Measurements from ENCODE around the gene B9D1. TPM values are rescaled to one million over a fixed set of nuclear protein-coding genes. Genes with fewer than 3 reads are reported as not detected.
A peak's percentile ranks its signal among the peaks of the same experiment; 100 is the strongest.

Gene B9D1
- total and polyA plus RNA-seq, 9 of the 15 experiments (the other 6 are each of a cell fraction or from before 2014, with no cell fraction given) = 8.9 to 28.0 (median 17.9) TPM

DNA sequence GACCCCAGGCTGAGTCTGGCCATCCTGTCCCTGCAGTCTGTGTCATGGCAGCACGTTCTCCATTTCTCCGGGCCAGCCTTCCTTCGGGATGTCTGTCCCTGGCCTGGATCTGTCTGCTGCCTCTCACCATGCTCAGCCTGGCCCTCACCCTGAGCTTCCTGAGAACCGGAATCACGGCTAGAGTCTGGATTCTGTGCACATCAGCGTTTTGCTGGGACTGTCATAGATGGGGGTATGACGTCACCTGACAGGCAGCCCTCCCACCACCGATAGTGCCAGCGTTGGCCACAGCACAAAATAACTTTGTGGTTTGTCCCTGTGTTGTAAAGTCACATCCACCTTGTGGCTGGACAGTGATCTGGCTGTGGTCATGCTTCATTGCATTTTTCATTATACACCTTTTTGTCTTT lies 59.2 kb downstream of the B9D1 start:
- ChIA-PET CTCF (ENCODE audit: low intra/inter-chr PET ratio) (no interaction called here), POLR2A (no interaction called here)
- H3K9ac ChIP-seq (ENCODE audit: insufficient read depth in 1 of 2, low read depth in 2 of 2, low read length in 2 of 2) = peak overlapping the region in 1 of 2 experiments; percentile 27; a peak in 1 of 4 replicates
- no peaks in the 10 kb centered on the region for H3K27me3 ChIP-seq (ENCODE audit: control insufficient read depth in 2 of 2, insufficient read depth in 2 of 2, low read length in 2 of 2)
- BruUV-seq (replicated peaks) = no TSS peak
- intact Hi-C loops (cut with micrococcal nuclease) = no loop called here
- in situ Hi-C loops (cut with MboI) = no loop called here
- ATAC-seq (no peak), FAIRE-seq (no peak), DNase-seq (ENCODE audit: extremely low read depth in 1 of 4, low spot score in 3 of 4) (no peak)
- H3K27ac ChIP-seq (ENCODE audit: extremely low read depth, low read depth, low read length) = peak overlapping the region; percentile 85; the same call in 2 of the 3 replicates
- WGBS (ENCODE audit: insufficient coverage, low coverage, missing lambda C conversion rate) = 71% methylated on average over 9 of the region's 9 CpGs
- H3K4me1 ChIP-seq (replicated peaks in 1 of 2; ENCODE audit: control insufficient read depth in 2 of 2, insufficient read depth in 2 of 2, low read length in 2 of 2) = peaks cover 26 to 34% of the 10 kb centered on the region in 2 experiments
- peaks cover 7% of the 10 kb centered on the region; the same call in 1 of the 3 replicates for H3K79me2 ChIP-seq (ENCODE audit: control insufficient read depth, insufficient read depth, low read length)
- H3K9me1 ChIP-seq (ENCODE audit: control insufficient read depth, insufficient read depth, low read length) = peaks cover 7% of the 10 kb centered on the region
- H3K9me3 ChIP-seq (replicated peaks; ENCODE audit: control insufficient read depth, insufficient read depth, low read depth, low read length) = no peaks in the 10 kb centered on the region
- no peak overlapping the region for H3K4me2 ChIP-seq (ENCODE audit: insufficient read depth, low read length)
- H4K20me1 ChIP-seq (replicated peaks; ENCODE audit: control insufficient read depth, insufficient read depth, low read length) = no peaks in the 10 kb centered on the region
- no peak overlapping the region for H3K4me3 ChIP-seq
- H2AFZ ChIP-seq (ENCODE audit: low read depth, low read length) = no peak overlapping the region
- no peaks in the 10 kb centered on the region for H3K36me3 ChIP-seq (ENCODE audit: control insufficient read depth, insufficient read depth, low read length)
- TF ChIP-seq, protein P1, sequence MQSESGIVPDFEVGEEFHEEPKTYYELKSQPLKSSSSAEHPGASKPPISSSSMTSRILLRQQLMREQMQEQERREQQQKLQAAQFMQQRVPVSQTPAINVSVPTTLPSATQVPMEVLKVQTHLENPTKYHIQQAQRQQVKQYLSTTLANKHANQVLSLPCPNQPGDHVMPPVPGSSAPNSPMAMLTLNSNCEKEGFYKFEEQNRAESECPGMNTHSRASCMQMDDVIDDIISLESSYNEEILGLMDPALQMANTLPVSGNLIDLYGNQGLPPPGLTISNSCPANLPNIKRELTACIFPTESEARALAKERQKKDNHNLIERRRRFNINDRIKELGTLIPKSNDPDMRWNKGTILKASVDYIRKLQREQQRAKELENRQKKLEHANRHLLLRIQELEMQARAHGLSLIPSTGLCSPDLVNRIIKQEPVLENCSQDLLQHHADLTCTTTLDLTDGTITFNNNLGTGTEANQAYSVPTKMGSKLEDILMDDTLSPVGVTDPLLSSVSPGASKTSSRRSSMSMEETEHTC (IDR thresholded peaks at IDR 0.05) = no peak
- TF ChIP-seq, protein P2, sequence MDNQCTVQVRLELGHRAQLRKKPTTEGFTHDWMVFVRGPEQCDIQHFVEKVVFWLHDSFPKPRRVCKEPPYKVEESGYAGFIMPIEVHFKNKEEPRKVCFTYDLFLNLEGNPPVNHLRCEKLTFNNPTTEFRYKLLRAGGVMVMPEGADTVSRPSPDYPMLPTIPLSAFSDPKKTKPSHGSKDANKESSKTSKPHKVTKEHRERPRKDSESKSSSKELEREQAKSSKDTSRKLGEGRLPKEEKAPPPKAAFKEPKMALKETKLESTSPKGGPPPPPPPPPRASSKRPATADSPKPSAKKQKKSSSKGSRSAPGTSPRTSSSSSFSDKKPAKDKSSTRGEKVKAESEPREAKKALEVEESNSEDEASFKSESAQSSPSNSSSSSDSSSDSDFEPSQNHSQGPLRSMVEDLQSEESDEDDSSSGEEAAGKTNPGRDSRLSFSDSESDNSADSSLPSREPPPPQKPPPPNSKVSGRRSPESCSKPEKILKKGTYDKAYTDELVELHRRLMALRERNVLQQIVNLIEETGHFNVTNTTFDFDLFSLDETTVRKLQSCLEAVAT (IDR thresholded peaks at IDR 0.05) = no peak
- TF ChIP-seq, protein P3, sequence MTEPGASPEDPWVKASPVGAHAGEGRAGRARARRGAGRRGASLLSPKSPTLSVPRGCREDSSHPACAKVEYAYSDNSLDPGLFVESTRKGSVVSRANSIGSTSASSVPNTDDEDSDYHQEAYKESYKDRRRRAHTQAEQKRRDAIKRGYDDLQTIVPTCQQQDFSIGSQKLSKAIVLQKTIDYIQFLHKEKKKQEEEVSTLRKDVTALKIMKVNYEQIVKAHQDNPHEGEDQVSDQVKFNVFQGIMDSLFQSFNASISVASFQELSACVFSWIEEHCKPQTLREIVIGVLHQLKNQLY (CRISPR knock-in tag; conservative IDR thresholded peaks at IDR 0.05) = no peak
- TF ChIP-seq HMG20B (CRISPR knock-in tag; IDR thresholded peaks at IDR 0.05) (no peak), CREB1 (IDR thresholded peaks at IDR 0.05) (no peak), CREB1 (CRISPR knock-in tag; IDR thresholded peaks at IDR 0.05) (0 out of 2 replicates have a peak, but pooled peaks have one; percentile 21), HDAC1 (IDR thresholded peaks at IDR 0.05) (no peak), HMGN3 (IDR thresholded peaks at IDR 0.05; ENCODE audit: borderline replicate concordance, extremely low read depth, insufficient read length, low read depth, low read length) (no peak), ZNF695 (CRISPR knock-in tag; IDR thresholded peaks at IDR 0.05) (no peak), HDAC8 (tag; IDR thresholded peaks at IDR 0.05) (no peak), NR4A1 (CRISPR knock-in tag; IDR thresholded peaks at IDR 0.05) (no peak), NR4A1 (tag; IDR thresholded peaks at IDR 0.05) (no peak), DPF2 (IDR thresholded peaks at IDR 0.05) (no peak)
- TF ChIP-seq, protein P4, sequence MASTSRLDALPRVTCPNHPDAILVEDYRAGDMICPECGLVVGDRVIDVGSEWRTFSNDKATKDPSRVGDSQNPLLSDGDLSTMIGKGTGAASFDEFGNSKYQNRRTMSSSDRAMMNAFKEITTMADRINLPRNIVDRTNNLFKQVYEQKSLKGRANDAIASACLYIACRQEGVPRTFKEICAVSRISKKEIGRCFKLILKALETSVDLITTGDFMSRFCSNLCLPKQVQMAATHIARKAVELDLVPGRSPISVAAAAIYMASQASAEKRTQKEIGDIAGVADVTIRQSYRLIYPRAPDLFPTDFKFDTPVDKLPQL (IDR thresholded peaks at IDR 0.05; ENCODE audit: extremely low read depth, insufficient read length) = no peak
- TF ChIP-seq, protein P5, sequence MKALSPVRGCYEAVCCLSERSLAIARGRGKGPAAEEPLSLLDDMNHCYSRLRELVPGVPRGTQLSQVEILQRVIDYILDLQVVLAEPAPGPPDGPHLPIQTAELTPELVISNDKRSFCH (CRISPR knock-in tag; IDR thresholded peaks at IDR 0.05) = no peak
- TF ChIP-seq, protein P5 (tag; IDR thresholded peaks at IDR 0.05) = 0 out of 2 replicates have a peak, but pooled peaks have one; percentile 45
- TF ChIP-seq, protein P6, sequence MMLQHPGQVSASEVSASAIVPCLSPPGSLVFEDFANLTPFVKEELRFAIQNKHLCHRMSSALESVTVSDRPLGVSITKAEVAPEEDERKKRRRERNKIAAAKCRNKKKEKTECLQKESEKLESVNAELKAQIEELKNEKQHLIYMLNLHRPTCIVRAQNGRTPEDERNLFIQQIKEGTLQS (IDR thresholded peaks at IDR 0.05) = peak; percentile 43
- TF ChIP-seq, protein P6 (CRISPR knock-in tag; conservative IDR thresholded peaks at IDR 0.05) = no peak

All from K562 (cell line).